ENCODE results near the gene ZNF783.

The ZNF783 gene

GRCh38 chr7:149310990-149311573 is 49.1 kb downstream of the ZNF783 start:
- H3K4me3 ChIP-seq (ENCODE audit: low read length), result no peak overlapping the region
- TF ChIP-seq ZNF274 (IDR thresholded peaks at IDR 0.05; ENCODE audit: low read depth, low read length), result no peak

- TF ChIP-seq ZNF274 (IDR thresholded peaks at IDR 0.05; ENCODE audit: low read depth, low read length), result no peak
- no peak overlapping the region for H3K4me3 ChIP-seq (ENCODE audit: low read length)
These were observed 52.0 kb downstream of the ZNF783 start for GRCh38 chr7:149313981-149314380.

- no peak for TF ChIP-seq ZNF274 (IDR thresholded peaks at IDR 0.05; ENCODE audit: low read depth, low read length)
These were observed 54.6 kb downstream of the ZNF783 start for GRCh38 chr7:149316606-149317005.

GRCh38 chr7:149317496-149317895 is 55.5 kb downstream of the ZNF783 start:
- TF ChIP-seq ZNF274 (IDR thresholded peaks at IDR 0.05; ENCODE audit: low read depth, low read length), result no peak
- no peak overlapping the region for H3K4me3 ChIP-seq (ENCODE audit: low read length)

More at GRCh38 chr7:149316606-149317005, 54.6 kb downstream of the ZNF783 start:
- no peak overlapping the region for H3K4me3 ChIP-seq (ENCODE audit: low read length)

DNA sequence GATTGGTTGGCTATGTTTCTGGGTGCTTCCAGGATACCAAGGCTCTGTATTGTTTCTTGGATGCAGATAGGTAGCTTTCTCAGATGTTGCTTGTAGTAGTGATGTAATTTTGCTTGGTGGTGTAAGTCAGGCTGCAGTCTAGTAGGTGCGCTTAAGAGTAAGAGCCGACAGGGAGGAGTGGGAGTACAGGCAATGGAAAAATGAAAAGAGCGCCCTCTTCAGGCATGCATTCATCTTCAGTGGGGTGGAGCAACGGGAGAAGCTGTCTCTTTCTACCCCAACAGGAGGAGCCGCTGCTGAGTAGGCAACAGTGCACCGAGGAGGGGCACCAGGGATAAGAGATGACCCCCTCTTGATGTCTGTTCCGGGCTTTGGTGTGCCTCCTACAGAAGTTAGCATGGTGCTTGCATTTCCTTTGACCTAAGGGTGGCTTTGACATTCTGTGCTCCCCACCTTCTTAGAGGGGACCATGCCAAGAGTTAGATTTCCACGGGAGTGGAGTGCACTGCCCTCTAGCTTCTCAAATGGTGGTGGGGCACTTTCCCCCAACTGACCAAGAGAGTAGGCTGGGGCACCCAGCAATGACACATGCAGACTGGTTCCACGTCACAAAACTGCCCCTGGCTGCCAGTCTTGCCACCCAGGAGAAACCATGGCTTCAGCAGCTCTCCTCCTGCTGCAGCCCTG is 56.1 kb downstream of the ZNF783 start:
- no peak for TF ChIP-seq ZNF274 (IDR thresholded peaks at IDR 0.05; ENCODE audit: low read depth, low read length)
- no peak overlapping the region for H3K4me3 ChIP-seq (ENCODE audit: low read length)

- no peak for TF ChIP-seq ZNF274 (IDR thresholded peaks at IDR 0.05; ENCODE audit: low read depth, low read length)
- no peak overlapping the region for H3K4me3 ChIP-seq (ENCODE audit: low read length)
These were observed 57.4 kb downstream of the ZNF783 start for GRCh38 chr7:149319376-149319775.

GRCh38 chr7:149320313-149321124 is 58.5 kb downstream of the ZNF783 start:
- no peak for TF ChIP-seq ZNF274 (IDR thresholded peaks at IDR 0.05; ENCODE audit: low read depth, low read length)
- H3K4me3 ChIP-seq (ENCODE audit: low read length), result no peak overlapping the region

DNA sequence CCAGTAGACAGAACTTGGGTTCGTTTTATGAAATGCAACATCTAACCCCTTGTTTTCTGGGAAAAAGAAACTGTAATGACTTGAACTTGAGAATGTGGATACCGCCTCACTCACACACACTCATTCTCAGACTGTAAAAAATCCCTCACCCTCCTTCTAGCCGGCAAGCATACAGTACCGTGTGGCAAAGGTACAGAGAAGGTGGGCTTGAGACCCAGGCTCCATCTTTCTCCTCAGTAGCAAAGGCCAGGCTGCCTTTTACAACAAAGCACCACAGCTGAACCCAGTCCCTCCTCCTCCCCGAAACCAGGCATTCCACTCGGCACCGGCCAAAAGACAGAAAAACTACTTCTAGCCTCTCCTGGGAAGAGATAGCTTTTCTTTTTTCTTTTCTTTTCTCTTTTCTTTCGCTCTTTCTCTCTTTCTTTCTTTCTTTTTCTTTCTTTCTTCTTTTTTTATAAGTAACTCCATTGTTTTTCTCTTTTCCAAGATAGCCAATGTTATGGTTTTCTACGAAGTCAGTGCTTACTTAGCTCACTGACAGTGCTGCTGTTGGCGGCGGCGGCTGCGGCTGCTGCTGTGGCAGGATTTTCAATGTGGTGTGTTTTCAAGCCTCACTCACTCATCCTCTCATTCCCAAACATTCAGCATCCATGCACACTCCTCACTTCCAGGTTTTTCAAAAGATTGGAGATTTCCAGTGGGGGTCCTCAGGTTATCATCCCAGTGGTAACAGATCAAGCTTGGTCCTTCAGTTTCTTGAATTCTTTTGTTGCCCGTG is 59.3 kb downstream of the ZNF783 start:
- peak overlapping the region; percentile 68; the same call in 1 of the 2 replicates for H3K4me3 ChIP-seq (ENCODE audit: low read length)

DNA sequence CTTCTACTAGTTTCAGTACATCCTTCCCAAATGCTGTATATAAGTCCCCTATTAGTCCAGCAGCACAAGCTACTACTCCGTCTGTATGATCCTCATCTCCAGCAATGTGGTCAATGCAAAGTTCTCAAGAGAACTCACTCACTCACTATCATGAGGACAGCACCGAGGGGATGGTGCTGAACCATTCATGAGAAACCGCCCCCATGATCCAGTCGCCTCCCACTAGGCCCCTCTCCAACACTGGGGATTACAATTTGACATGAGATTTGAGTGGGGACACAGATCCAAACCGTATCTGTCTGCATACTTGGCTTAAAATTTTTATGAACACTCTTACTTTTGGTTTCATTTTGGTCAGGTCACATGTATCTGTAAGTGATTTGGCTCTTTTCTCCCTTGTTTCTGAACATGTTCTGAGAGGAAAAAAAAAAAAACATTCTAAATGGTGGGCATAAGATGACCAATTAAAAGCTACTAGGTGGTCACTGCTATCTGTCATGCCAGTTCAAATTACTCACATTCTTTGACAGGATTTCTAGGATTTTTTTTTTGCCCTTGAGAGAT is 60.1 kb downstream of the ZNF783 start:
- H3K4me3 ChIP-seq (ENCODE audit: low read length), result peak overlapping the region; percentile 68; the same call in 1 of the 2 replicates
- TF ChIP-seq ZNF274 (IDR thresholded peaks at IDR 0.05; ENCODE audit: low read depth, low read length), result no peak

DNA sequence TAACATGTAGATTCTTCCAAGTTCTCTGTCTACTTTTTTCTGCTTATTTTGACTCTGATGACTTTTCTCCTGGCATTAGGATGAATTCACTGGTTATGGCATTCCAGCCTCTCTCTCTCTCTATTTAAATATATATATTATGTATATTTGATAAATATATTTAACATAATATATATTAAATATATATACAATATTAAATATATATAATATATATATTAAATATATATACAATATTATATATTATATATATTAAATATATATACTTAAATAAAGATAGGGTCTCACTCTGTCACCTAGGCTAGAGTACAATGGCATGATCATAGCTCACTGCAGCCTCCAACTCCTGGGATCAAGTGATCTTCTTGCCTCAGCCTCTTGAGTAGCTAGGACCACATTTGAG is 60.7 kb downstream of the ZNF783 start:
- no peak overlapping the region for H3K4me3 ChIP-seq (ENCODE audit: low read length)
- no peak for TF ChIP-seq ZNF274 (IDR thresholded peaks at IDR 0.05; ENCODE audit: low read depth, low read length)

- no peak overlapping the region for H3K4me3 ChIP-seq (ENCODE audit: low read length)
- no peak for TF ChIP-seq ZNF274 (IDR thresholded peaks at IDR 0.05; ENCODE audit: low read depth, low read length)
These were observed 63.3 kb downstream of the ZNF783 start for GRCh38 chr7:149325248-149325647.

DNA sequence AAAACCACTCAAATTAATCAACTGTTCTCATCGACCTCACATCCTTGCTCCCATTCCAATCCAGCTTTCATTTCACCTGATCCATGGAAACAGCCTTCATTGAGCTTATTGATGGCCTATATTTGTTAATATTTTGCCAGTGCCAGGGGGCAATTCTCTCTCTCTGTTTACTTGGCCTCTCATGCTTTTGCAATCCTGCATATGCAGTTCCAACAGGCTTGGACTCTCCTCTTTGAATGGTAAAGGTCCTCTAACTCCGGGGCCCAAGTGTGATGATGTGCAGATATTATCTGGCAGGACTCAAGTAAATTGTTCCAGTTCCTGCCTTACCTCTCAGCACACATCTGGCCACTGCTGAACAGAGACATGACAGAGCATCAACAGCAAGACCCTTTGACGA is 67.3 kb downstream of the ZNF783 start:
- TF ChIP-seq ZNF274 (IDR thresholded peaks at IDR 0.05; ENCODE audit: low read depth, low read length), result no peak
- no peak overlapping the region for H3K4me3 ChIP-seq (ENCODE audit: low read length)

DNA sequence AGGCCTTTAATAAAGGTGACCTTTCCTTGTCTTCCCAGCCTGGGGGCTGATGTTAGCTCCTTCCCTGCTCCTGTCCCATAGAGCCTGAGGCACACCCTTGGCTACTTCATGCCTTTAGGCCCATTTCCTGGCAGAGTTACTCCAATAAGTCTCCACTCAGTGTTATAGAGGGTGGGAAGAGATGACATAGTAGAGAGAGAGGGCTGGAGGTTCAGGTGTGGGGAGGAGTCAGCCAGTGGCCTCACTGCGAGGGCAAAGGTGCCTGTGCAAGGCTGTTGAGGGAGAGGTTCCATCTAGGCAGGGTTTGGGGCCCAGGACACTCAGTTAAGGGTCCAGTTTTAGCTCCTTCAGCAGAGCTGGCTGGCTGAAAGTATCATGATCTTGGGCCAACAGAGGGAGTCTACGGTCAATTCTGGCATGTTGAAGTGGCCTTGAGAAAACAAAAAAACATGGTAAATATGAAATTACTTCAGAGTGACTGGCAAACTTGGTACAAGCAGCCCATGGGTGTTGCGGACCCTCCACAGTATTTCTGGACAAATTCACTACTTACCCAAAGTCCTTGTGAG is 67.9 kb downstream of the ZNF783 start:
- no peak for TF ChIP-seq ZNF274 (IDR thresholded peaks at IDR 0.05; ENCODE audit: low read depth, low read length)

More for the DNA sequence above, 67.9 kb downstream of the ZNF783 start:
- H3K4me3 ChIP-seq (ENCODE audit: low read length), result no peak overlapping the region

Measured in GM08714 (cell line).